Tibial artery (tissue), 4 donors: Measurements from ENCODE around the gene ZNF513.
A peak's percentile ranks its signal among the peaks of the same experiment; 100 is the strongest.

Experiments used
- DNase-seq, 2 donors: peaks; one replicate each; pipeline ENCODE4 v3.0.0-alpha.2; 2019
- H3K27ac ChIP-seq, 2 donors: fragments of 200-600 bp; sonication (generic) in 1 of 2; 1 replicate in 1 of 2; 2 replicates in 1 of 2; pipeline ENCODE4 v1.5.1; 2018 to 2019; ENCODE audit warnings: mild to moderate bottlenecking in 1 of 2
- H3K27me3 ChIP-seq, 2 donors: fragments of 200-600 bp; sonication (generic) in 1 of 2; one replicate each; pipeline versions ENCODE4 v1.5.1 to v1.6.0; 2016 to 2019
- H3K36me3 ChIP-seq, 3 donors: fragments of 200-600 bp; sonication (generic) in 2 of 3; one replicate each; pipeline ENCODE4 v1.5.1; 2016 to 2019; ENCODE audit warnings: mild to moderate bottlenecking in 2 of 3
- H3K4me1 ChIP-seq, 4 donors: fragments of 200-600 bp; sonication (generic) in 2 of 4; 1 replicate in 3 of 4; 2 replicates in 1 of 4; pipeline ENCODE4 v1.5.1; 2016 to 2019
- H3K4me3 ChIP-seq, 2 donors: fragments of 200-600 bp; sonication (generic) in 1 of 2; 1 replicate in 1 of 2; 2 replicates in 1 of 2; pipeline ENCODE4 v1.5.1; 2018 to 2019; ENCODE audit warnings: mild to moderate bottlenecking in 2 of 2
- H3K9me3 ChIP-seq, 3 donors: fragments of 200-600 bp; sonication (generic) in 1 of 3; one replicate each; pipeline ENCODE4 v1.5.1; 2016 to 2019
- CTCF ChIP-seq, 2 experiments: fragments of 200-600 bp in 1 of 2; fragments of 450-650 bp in 1 of 2; IDR thresholded peaks; one replicate each; pipeline ENCODE4 v1.5.1; 2017 to 2019; ENCODE audit warnings: antibody characterized with exemption in 2 of 2, mild to moderate bottlenecking in 1 of 2, moderate library complexity in 1 of 2
- intact Hi-C: fragments of 100-400 bp; cut with DNase I; formaldehyde crosslinking; loops from one replicate; pipeline ENCODE4 v1.15.0; 2023; ENCODE audit warnings: low total_unique reads

The ZNF513 gene

GRCh38 chr2:27409321-27410073 is 29.0 kb upstream of the ZNF513 start, which contains the start of gene PPM1G:
Gene PPM1G (minus strand): TSS chr2:27409591. CDS start chr2:27409422, 169 bp downstream.
- DNase-seq = peak; percentile 89 to 96
- Histone ChIP-seq H3K4me1 (peaks cover 0 to 22% (median 10%) of the 10 kb centered on the region in 4 donors), H3K9me3 (no peaks in the 10 kb centered on the region), H3K27me3 (no peaks in the 10 kb centered on the region), H3K27ac (peak within 1 kb of the TSS; percentile 76 to 80), H3K4me3 (peak within 1 kb of the TSS; percentile 70 to 85), H3K36me3 (peaks cover 0 to 7% (median 0%) of the 10 kb centered on the region in 3 donors)
- intact Hi-C loops = loop anchor here (2.0 kb wide), 1 partner anchor 19 kb away; the partner anchor contains the start of gene NRBP1
- no peak for TF ChIP-seq CTCF (IDR thresholded peaks at IDR 0.05)

GRCh38 chr2:27408601-27409320 is 28.2 kb upstream of the ZNF513 start:
- Histone ChIP-seq H3K27ac (peak overlapping the region; percentile 76 to 80), H3K36me3 (peaks cover 0 to 7% (median 0%) of the 10 kb centered on the region in 3 donors), H3K4me1 (peaks cover 0 to 22% (median 10%) of the 10 kb centered on the region in 4 donors), H3K27me3 (no peaks in the 10 kb centered on the region), H3K9me3 (no peaks in the 10 kb centered on the region), H3K4me3 (peak overlapping the region; percentile 70 to 85)
- no peak for TF ChIP-seq CTCF (IDR thresholded peaks at IDR 0.05)
- DNase-seq = peak in 1 of 2 donors; percentile 67
- intact Hi-C loops = loop anchor here (2.0 kb wide), 1 partner anchor 20 kb away; the partner anchor contains the start of gene NRBP1

GRCh38 chr2:27407798-27408491 is 27.4 kb upstream of the ZNF513 start:
- peak overlapping the region; percentile 70 to 85 for H3K4me3 ChIP-seq
- DNase-seq = no peak
- H3K27ac ChIP-seq = peak overlapping the region in 1 of 2 donors; percentile 80
- peaks cover 0 to 22% (median 10%) of the 10 kb centered on the region in 4 donors for H3K4me1 ChIP-seq
- peaks cover 0 to 10% (median 0%) of the 10 kb centered on the region in 3 donors for H3K36me3 ChIP-seq
- intact Hi-C loops = loop anchor here (2.0 kb wide), 1 partner anchor 21 kb away; the partner anchor contains the start of gene NRBP1
- peak; percentile 41 to 42 for TF ChIP-seq CTCF (IDR thresholded peaks at IDR 0.05)
- H3K9me3 ChIP-seq = no peaks in the 10 kb centered on the region
- H3K27me3 ChIP-seq = no peaks in the 10 kb centered on the region

GRCh38 chr2:27400348-27401135 is 20.0 kb upstream of the ZNF513 start:
- Histone ChIP-seq H3K27ac (no peak overlapping the region), H3K4me3 (no peak overlapping the region), H3K27me3 (no peaks in the 10 kb centered on the region), H3K36me3 (peaks cover 0 to 10% (median 0%) of the 10 kb centered on the region in 3 donors), H3K9me3 (no peaks in the 10 kb centered on the region), H3K4me1 (no peaks in the 10 kb centered on the region)
- intact Hi-C loops = no loop called here
- TF ChIP-seq CTCF (IDR thresholded peaks at IDR 0.05) = no peak
- DNase-seq = no peak

GRCh38 chr2:27398962-27399361 is 18.4 kb upstream of the ZNF513 start:
- no peaks in the 10 kb centered on the region for H3K9me3 ChIP-seq
- DNase-seq = no peak
- no peaks in the 10 kb centered on the region for H3K27me3 ChIP-seq
- no peak overlapping the region for H3K4me3 ChIP-seq
- no peak overlapping the region for H3K27ac ChIP-seq
- H3K4me1 ChIP-seq = no peaks in the 10 kb centered on the region
- TF ChIP-seq CTCF (IDR thresholded peaks at IDR 0.05) = no peak
- H3K36me3 ChIP-seq = peaks cover 0 to 5% (median 0%) of the 10 kb centered on the region in 3 donors
- intact Hi-C loops = no loop called here
